ENCODE measurements around the gene HOXA11. TPM values are rescaled to one million over a fixed set of nuclear protein-coding genes. Genes with fewer than 3 reads are reported as not detected.

The HOXA11 gene
- total RNA-seq, 1 donor from 2014 or later: not detected

- Mint-ChIP-seq H3K27ac (no peak within 1 kb of the TSS), H3K4me3 (peak within 1 kb of the TSS; percentile 62), H3K4me1 (peaks cover 15% of the 10 kb centered on the region), H3K9me3 (no peaks in the 10 kb centered on the region), H3K27me3 (peaks cover 44% of the 10 kb centered on the region), H3K36me3 (ENCODE audit: low read depth) (no peaks in the 10 kb centered on the region)
- TF ChIP-seq, protein P1, sequence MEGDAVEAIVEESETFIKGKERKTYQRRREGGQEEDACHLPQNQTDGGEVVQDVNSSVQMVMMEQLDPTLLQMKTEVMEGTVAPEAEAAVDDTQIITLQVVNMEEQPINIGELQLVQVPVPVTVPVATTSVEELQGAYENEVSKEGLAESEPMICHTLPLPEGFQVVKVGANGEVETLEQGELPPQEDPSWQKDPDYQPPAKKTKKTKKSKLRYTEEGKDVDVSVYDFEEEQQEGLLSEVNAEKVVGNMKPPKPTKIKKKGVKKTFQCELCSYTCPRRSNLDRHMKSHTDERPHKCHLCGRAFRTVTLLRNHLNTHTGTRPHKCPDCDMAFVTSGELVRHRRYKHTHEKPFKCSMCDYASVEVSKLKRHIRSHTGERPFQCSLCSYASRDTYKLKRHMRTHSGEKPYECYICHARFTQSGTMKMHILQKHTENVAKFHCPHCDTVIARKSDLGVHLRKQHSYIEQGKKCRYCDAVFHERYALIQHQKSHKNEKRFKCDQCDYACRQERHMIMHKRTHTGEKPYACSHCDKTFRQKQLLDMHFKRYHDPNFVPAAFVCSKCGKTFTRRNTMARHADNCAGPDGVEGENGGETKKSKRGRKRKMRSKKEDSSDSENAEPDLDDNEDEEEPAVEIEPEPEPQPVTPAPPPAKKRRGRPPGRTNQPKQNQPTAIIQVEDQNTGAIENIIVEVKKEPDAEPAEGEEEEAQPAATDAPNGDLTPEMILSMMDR (IDR thresholded peaks at IDR 0.05): no peak
- ATAC-seq (ENCODE audit: low read depth) (peak; percentile 28), DNase-seq (no peak)
- ChIA-PET CTCF (interaction anchor here (1.4 kb wide), 1 partner anchor 286 kb away, joined by 3 read pairs; no protein-coding TSS in a partner anchor), POLR2A (interaction anchor here (0.9 kb wide), 1 partner anchor 287 kb away, joined by 3 read pairs; no protein-coding TSS in a partner anchor)
- intact Hi-C loops (cut with micrococcal nuclease): no loop called here
Observed at GRCh38 chr7:27143023-27143949, 41.7 kb downstream of the HOXA11 start, which contains the start of gene HOXA5. Gene HOXA5, minus strand, starts transcription at chr7:27143681. Its CDS starts 74 bp downstream, at chr7:27143607.

DNA sequence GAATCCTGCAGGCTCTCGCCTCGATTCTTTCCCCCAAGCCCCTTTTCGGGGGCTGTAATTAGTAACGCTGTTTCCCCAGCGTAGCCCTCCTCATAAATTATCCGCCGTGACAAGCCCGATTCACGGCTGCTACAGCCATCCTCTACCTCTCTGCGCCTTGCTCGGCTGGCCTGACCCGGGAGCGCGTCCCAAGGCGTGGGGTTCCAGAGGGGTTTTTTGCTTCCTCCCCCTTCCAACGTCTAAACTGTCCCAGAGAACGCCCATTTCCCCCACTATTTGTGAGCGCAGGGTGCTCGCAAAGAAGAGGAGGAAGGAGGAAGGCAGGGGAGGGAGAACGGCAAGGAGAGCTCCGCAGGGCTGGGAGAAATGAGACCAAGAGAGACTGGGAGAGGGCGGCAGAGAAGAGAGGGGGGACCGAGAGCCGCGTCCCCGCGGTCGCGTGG lies 42.4 kb downstream of the HOXA11 start:
- ChIA-PET POLR2A (interaction anchor here (1.0 kb wide), 1 partner anchor 47 kb away, joined by 3 read pairs; the partner anchor contains the start of gene HOXA1), CTCF (no interaction called here)
- ATAC-seq (ENCODE audit: low read depth): no peak
- no peaks in the 10 kb centered on the region for H3K36me3 Mint-ChIP-seq (ENCODE audit: low read depth)
- peak overlapping the region; percentile 38 for H3K4me3 Mint-ChIP-seq
- peaks cover 44% of the 10 kb centered on the region for H3K27me3 Mint-ChIP-seq
- peaks cover 10% of the 10 kb centered on the region for H3K4me1 Mint-ChIP-seq
- TF ChIP-seq, protein P1 (IDR thresholded peaks at IDR 0.05): no peak
- H3K9me3 Mint-ChIP-seq: no peaks in the 10 kb centered on the region
- intact Hi-C loops (cut with micrococcal nuclease): no loop called here
- H3K27ac Mint-ChIP-seq: no peak overlapping the region
- no peak for DNase-seq

- ATAC-seq (ENCODE audit: low read depth) (no peak), DNase-seq (no peak)
- no peaks in the 10 kb centered on the region for H3K36me3 Mint-ChIP-seq (ENCODE audit: low read depth)
- H3K27me3 Mint-ChIP-seq: peaks cover 43% of the 10 kb centered on the region
- peaks cover 8% of the 10 kb centered on the region for H3K4me1 Mint-ChIP-seq
- ChIA-PET POLR2A (interaction anchor here (1.0 kb wide), 1 partner anchor 46 kb away, joined by 3 read pairs; the partner anchor contains the start of gene HOXA1), CTCF (no interaction called here)
- intact Hi-C loops (cut with micrococcal nuclease): no loop called here
- H3K27ac Mint-ChIP-seq: no peak overlapping the region
- TF ChIP-seq, protein P1 (IDR thresholded peaks at IDR 0.05): no peak
- H3K9me3 Mint-ChIP-seq: no peaks in the 10 kb centered on the region
- H3K4me3 Mint-ChIP-seq: no peak overlapping the region
Observed at GRCh38 chr7:27141923-27142579, 43.0 kb downstream of the HOXA11 start.

DNA sequence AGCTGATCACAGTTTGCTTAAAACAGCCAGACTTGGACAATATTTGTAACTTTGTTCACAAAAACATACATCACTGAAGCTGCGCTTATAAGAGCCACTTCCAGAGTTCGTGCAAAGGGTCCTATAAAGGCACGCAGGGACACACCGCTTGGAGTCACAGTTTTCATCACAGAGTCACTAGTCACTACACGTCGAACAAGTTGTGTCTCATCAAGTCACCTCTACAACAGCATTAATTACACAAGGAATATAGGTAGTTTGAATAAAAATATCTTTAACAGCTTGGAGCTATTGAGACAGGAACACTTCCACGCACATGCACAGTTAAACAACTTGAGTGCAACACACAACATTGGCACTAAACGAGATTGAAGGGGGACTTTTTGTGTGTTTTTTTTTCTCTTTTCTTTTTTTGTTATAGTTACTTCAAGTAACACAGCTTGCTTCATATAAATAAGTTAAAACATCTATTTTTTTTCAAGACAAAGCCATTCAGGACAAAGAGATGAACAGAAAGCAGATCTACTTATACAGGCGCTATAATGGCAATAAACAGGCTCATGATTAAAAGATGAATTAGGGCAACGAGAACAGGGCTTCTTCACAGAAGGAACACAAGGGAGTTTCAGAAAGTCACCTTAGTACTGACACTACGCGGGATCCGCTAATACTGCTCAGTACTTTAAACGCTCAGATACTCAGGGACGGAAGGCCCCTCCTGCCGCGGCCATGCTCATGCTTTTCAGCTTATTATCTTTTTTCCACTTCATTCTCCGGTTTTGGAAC lies 43.7 kb downstream of the HOXA11 start:
- TF ChIP-seq, protein P1 (IDR thresholded peaks at IDR 0.05): no peak
- no peaks in the 10 kb centered on the region for H3K36me3 Mint-ChIP-seq (ENCODE audit: low read depth)
- intact Hi-C loops (cut with micrococcal nuclease): no loop called here
- H3K9me3 Mint-ChIP-seq: no peaks in the 10 kb centered on the region
- H3K4me3 Mint-ChIP-seq: no peak overlapping the region
- H3K4me1 Mint-ChIP-seq: peaks cover 5% of the 10 kb centered on the region
- DNase-seq (no peak), ATAC-seq (ENCODE audit: low read depth) (no peak)
- ChIA-PET CTCF (no interaction called here), POLR2A (interaction anchor here (1.0 kb wide), 1 partner anchor 45 kb away, joined by 3 read pairs; the partner anchor contains the start of gene HOXA1)
- H3K27me3 Mint-ChIP-seq: peaks cover 40% of the 10 kb centered on the region
- no peak overlapping the region for H3K27ac Mint-ChIP-seq
